ENCODE measurements around the gene BBS1. TPM values are rescaled to one million over a fixed set of nuclear protein-coding genes. Genes with fewer than 3 reads are reported as not detected.

BBS1 gene
- polyA plus RNA-seq, 3 donors, result 1.3 to 8.5 (median 3.5) TPM

DNA sequence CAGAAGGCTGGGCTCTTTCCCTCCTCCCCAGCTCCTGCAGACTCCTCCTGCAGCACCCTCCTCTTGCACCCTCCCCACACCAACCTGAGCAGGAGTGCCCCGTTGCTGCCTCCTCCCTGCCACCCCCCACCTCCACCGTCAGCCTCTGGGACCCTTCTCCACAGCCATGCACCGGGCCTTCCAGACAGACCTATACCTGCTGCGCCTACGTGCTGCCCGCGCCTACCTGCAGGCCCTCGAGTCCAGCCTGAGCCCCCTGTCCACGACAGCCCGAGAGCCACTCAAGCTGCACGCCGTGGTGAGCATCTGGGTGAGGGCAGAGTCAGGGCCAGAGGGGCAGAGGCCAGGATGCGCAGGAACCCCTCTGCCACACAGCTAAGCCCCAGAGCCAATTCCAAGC lies 19.2 kb downstream of the BBS1 start:
- 99% methylated on average over 13 of the region's 13 CpGs for WGBS (ENCODE audit: insufficient coverage)

DNA sequence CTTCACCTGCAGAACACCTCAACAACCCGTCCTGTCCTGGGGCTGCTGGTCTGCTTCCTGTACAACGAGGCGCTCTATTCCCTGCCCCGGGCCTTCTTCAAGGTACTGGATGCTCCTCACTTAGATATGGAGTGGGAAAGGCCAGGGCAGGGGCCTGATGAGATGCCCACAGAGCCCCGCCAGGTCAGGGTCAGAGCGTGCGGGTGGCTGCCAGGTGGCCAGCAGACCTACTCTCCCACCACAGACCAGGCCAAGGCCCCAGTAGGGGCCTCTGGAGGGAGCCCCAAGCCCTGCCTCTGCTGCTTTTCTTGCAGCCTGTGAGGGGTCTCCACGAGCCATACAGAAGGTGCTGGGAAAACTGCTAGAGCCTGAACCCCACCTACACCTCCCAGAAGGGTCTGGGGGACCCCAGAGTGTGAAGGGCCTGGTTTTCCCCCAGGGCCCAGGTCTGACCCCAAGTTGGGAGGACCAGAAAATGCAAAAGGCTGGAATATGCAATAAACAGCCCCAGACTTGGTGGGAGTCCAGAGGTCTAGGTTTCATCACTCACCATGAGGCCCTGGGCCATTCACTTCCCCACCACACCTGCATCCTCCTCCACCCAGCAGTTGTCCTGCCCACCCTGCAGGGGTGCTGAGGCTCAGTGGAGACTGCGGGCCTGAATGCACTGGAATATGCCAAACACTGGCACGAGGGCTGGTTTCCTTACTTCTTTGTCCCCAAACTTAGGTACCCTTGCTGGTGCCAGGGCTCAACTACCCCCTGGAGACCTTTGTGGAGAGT lies 20.7 kb downstream of the BBS1 start:
- intact Hi-C loops (cut with micrococcal nuclease), result no loop called here
- peaks cover 2% of the 10 kb centered on the region for H3K4me1 Mint-ChIP-seq
- Histone ChIP-seq H3K27me3 (ENCODE audit: control insufficient read depth in 2 of 2, insufficient read depth in 2 of 2, low read length in 2 of 2) (no peaks in the 10 kb centered on the region), H3K9me3 (replicated peaks in 1 of 2; ENCODE audit: control insufficient read depth in 1 of 2, insufficient read depth in 1 of 2, low read length in 2 of 2) (no peaks in the 10 kb centered on the region), H3K79me2 (ENCODE audit: insufficient read depth, low read length) (no peaks in the 10 kb centered on the region), H3K9ac (ENCODE audit: insufficient read depth, low read length, poor library complexity, severe bottlenecking) (no peak overlapping the region), H3K4me3 (replicated peaks in 1 of 3; ENCODE audit: low read depth in 2 of 3, low read length in 3 of 3) (no peak overlapping the region), H4K20me1 (ENCODE audit: insufficient read depth, low read length) (no peaks in the 10 kb centered on the region), H3K4me2 (replicated peaks; ENCODE audit: extremely low read depth, low read length, poor library complexity, severe bottlenecking) (no peak overlapping the region), H3K27ac (ENCODE audit: low read depth in 1 of 2, low read length in 2 of 2) (no peak overlapping the region), H3K36me3 (replicated peaks in 1 of 2; ENCODE audit: control insufficient read depth in 1 of 2, insufficient read depth in 2 of 2, low read length in 2 of 2) (peaks cover 10 to 27% of the 10 kb centered on the region in 2 donors), H2AFZ (ENCODE audit: insufficient read depth, low read depth, low read length, poor library complexity, severe bottlenecking) (no peak overlapping the region), H3K4me1 (ENCODE audit: control insufficient read depth in 1 of 2, insufficient read depth in 2 of 2, low read length in 2 of 2) (no peaks in the 10 kb centered on the region)
- H3K27me3 Mint-ChIP-seq (ENCODE audit: low read depth in 3 of 3), result no peaks in the 10 kb centered on the region
- no peak overlapping the region for H3K4me3 Mint-ChIP-seq
- peaks cover 28 to 39% of the 10 kb centered on the region in 2 donors for H3K36me3 Mint-ChIP-seq
- no peak for DNase-seq
- 98% methylated on average over 6 of the region's 10 CpGs for WGBS (ENCODE audit: insufficient coverage)
- TF ChIP-seq, protein P1, sequence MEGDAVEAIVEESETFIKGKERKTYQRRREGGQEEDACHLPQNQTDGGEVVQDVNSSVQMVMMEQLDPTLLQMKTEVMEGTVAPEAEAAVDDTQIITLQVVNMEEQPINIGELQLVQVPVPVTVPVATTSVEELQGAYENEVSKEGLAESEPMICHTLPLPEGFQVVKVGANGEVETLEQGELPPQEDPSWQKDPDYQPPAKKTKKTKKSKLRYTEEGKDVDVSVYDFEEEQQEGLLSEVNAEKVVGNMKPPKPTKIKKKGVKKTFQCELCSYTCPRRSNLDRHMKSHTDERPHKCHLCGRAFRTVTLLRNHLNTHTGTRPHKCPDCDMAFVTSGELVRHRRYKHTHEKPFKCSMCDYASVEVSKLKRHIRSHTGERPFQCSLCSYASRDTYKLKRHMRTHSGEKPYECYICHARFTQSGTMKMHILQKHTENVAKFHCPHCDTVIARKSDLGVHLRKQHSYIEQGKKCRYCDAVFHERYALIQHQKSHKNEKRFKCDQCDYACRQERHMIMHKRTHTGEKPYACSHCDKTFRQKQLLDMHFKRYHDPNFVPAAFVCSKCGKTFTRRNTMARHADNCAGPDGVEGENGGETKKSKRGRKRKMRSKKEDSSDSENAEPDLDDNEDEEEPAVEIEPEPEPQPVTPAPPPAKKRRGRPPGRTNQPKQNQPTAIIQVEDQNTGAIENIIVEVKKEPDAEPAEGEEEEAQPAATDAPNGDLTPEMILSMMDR (IDR thresholded peaks at IDR 0.05), result no peak
- peak overlapping the region in 1 of 7 donors; percentile 21 for H3K27ac Mint-ChIP-seq
- peaks cover 0 to 3% (median 0%) of the 10 kb centered on the region in 7 donors for H3K9me3 Mint-ChIP-seq

More for the DNA sequence above, 19.2 kb downstream of the BBS1 start:
- no peaks in the 10 kb centered on the region for H3K79me2 ChIP-seq (ENCODE audit: insufficient read depth, low read length)
- Mint-ChIP-seq H3K4me1 (no peaks in the 10 kb centered on the region), H3K27me3 (ENCODE audit: low read depth in 3 of 3) (no peaks in the 10 kb centered on the region), H3K27ac (peak overlapping the region in 1 of 7 donors; percentile 24), H3K36me3 (peaks cover 18 to 34% of the 10 kb centered on the region in 2 donors), H3K4me3 (no peak overlapping the region), H3K9me3 (peaks cover 0 to 3% (median 0%) of the 10 kb centered on the region in 7 donors)
- H3K4me3 ChIP-seq (replicated peaks in 1 of 3; ENCODE audit: low read depth in 2 of 3, low read length in 3 of 3), result no peak overlapping the region
- DNase-seq, result no peak
- H3K36me3 ChIP-seq (replicated peaks in 1 of 2; ENCODE audit: control insufficient read depth in 1 of 2, insufficient read depth in 2 of 2, low read length in 2 of 2), result peaks cover 10 to 20% of the 10 kb centered on the region in 2 donors
- H2AFZ ChIP-seq (ENCODE audit: insufficient read depth, low read depth, low read length, poor library complexity, severe bottlenecking), result no peak overlapping the region
- no peaks in the 10 kb centered on the region for H3K27me3 ChIP-seq (ENCODE audit: control insufficient read depth in 2 of 2, insufficient read depth in 2 of 2, low read length in 2 of 2)
- H3K9ac ChIP-seq (ENCODE audit: insufficient read depth, low read length, poor library complexity, severe bottlenecking), result no peak overlapping the region
- TF ChIP-seq, protein P1 (IDR thresholded peaks at IDR 0.05), result no peak
- H3K4me2 ChIP-seq (replicated peaks; ENCODE audit: extremely low read depth, low read length, poor library complexity, severe bottlenecking), result no peak overlapping the region
- intact Hi-C loops (cut with micrococcal nuclease), result no loop called here
- no peaks in the 10 kb centered on the region for H3K4me1 ChIP-seq (ENCODE audit: control insufficient read depth in 1 of 2, insufficient read depth in 2 of 2, low read length in 2 of 2)
- no peaks in the 10 kb centered on the region for H3K9me3 ChIP-seq (replicated peaks in 1 of 2; ENCODE audit: control insufficient read depth in 1 of 2, insufficient read depth in 1 of 2, low read length in 2 of 2)
- no peaks in the 10 kb centered on the region for H4K20me1 ChIP-seq (ENCODE audit: insufficient read depth, low read length)
- H3K27ac ChIP-seq (ENCODE audit: low read depth in 1 of 2, low read length in 2 of 2), result no peak overlapping the region
